Measurements from ENCODE around the gene TEPSIN.

TEPSIN gene

DNA sequence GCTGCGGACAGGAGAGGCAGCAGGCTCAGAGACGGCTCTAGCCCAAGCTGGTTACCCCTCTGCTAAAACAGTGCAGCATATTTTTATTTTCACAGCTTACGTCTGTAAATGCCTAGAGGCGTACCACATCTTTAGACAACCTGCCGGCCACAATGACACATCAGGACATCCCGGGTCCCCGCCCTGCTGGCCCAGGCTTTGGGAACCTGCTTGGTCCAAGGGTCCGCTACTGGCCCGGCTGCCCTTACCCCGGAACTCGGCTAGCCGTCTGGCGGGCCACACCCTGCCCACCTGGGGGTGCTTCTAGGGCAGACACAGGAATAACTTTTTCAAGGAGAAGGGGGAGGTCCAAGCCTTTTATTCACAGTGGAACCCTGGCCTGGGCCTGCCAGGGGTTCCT, 20.4 kb downstream of the TEPSIN start:
- DNase-seq: no peak

DNA sequence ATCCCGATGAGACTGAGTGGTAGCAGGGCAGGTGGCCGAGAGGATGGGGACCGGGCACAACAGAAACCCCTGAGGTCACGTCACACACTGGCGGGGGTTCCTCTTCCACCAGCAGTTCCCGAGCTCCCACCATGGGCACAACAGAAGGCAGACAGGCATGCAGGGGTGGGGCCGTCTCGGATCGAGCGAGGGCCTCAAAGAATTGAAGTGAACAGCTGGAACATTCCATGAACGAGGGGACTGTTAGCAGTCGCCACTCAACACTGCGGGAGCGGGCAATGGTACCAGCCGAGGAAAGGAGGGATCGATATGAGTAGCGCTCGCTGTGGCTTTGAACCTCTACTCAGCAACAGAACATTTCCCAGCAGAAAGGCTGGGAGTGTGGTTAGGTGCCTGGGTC, 21.4 kb downstream of the TEPSIN start:
- no peak for DNase-seq

DNA sequence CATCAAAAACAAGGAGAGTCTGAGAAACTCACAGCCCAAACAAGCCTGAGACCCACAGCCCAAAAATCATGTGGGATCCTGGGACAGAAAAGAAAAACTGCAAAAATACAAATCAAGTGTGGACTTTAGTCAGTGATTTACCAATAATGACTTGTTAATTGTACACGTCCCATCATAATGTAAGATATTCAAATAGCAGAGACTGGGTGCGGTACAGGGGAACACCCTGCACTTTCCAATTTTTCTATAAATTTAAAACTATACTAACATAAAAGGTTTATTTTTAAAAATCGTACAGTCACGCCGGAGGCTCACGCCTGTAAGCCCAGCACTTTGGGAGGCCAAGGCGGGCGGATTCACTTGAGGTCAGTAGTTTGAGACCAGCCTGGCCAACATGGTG, 24.9 kb downstream of the TEPSIN start:
- DNase-seq: no peak

DNA sequence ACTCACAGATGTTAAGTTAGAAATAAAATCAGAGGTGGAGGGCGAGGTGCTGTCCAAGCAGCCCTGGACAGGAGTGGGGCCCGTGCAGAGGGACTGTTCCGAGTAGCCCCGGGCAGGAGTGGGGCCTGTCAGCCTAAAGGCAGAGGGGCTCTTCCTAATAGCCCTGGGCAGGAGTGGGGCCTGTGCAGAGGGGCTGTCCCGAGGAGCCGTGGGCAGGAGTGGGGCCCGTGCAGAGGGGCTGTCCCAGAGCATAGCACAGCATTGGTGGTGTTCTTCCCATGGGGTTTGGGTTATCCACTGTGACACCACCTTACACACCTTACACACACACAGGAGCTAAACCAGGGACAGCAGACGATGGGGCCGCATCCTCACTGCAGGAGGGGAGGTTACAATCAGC, 26.5 kb downstream of the TEPSIN start:
- DNase-seq: no peak

DNA sequence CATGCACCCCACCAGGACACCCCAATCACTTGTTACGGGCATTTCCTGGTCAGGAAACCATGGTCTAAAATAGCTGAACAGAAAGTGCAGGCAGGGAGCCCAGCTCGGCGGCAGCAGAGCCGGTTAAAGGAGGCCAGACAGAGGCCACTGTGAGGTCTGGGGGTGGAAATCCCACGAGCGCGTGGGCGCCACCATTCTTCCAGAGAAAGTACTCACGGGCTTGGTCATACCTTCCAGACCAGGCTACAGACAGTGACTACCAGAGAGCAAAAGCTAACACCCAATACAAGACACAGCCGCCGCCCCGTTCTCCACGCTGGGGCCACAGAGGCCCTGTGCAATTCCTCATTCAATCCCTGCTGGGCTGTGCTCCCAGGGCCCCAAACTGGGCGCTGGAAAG, 28.0 kb downstream of the TEPSIN start:
- no peak for DNase-seq

DNA sequence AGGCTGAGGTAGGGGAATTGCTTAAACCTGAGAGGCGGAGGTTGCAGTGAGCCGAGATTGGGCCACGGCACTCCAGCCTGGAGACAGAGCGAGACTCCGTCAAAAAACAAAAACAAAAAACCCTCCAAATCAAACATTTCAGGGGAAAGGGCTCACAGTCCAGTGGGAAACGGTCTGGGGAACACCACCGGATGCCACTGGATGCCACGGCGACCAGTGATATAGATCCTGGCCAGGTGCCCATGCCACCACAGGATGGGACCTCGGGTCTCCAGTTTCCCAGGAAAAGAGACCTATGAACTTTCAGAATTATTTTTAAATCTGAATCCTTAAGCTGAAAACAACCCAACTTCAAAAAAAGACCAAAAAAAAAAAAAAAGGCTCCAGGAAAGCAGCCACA, 28.4 kb downstream of the TEPSIN start:
- no peak for DNase-seq

DNA sequence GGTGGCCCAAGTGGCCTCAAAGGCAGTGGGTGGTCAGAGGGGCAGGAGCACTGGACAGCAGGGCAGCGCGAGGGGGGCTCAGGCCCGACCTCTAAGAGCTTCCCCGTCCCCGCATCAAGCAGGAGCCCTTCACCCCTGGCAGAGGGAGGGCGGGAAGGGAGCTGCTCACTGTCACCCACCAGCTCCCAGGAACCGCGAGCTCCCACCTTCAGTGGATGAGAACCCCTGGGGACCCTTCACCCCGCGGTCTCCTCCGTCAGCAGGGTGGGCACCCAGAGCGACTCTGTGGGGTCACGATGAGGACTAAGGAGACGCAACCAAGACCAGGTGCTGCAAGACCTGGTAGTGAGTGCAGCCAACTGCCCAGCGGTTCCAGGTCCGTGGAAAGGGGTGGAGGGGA, 29.7 kb downstream of the TEPSIN start:
- DNase-seq: no peak

DNA sequence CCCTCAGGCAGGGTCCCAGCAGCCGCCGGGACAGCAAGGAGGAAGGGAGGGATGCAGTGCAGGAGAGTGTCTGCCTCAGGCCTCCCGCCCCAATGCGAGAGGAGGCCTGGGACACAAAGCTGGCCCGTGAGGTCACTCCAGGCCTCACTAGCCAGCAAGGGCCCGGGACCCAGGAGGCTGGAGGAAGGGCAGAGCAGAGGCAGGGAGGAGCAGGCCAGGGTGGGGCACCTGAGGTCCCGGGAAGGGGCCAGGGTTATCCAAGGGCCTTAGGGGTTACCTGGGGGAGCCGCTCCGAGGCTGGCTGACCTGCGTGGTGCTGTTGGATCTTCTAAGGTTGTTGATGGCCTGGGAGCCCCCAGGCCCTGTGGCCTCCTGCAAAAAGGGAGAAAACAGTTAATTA, 30.2 kb downstream of the TEPSIN start:
- DNase-seq: no peak

DNA sequence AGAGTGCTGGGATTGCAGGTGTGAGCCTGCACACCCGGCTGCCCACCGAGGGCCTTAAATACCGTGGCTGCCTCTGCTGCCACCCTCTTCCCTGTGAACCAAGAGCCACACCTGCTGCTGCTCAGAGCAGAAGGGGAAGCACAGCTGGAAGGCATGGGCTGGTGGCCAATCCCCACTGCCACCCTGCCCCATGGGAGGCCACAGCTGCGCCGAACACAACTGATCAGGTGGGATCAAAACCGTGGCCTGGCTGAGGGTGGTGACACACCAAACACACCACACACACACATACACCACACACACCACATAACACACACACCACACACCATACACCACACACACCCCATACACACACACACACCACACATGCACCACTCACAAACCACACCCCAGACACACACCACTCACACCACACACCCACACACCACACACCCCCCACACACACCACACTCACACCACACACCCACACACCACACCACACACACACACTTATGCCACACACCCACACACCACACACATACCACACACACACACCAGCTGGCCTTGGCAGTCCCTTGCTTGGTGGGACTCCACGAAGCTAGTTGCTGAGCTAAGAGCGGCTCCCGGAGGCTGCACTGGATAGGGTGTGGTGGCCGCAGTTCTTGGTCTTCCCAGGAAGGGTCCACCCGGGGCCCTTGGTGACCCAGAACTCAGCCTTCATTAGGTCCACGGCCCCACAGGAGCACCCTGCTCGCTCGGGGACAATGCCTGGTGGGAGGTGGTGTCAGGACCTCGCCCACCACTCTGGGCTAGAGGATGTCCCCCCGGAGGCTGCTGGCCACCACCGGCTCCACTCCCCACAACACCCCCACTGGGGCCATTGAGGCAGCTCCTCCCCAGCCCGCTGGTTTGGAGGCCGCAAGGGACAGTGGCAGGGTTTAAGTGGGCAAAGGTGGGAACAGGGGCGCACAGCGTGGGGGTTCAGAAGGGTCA, 31.0 kb downstream of the TEPSIN start:
- peak in 1 of 2 experiments; percentile 61 for DNase-seq

DNA sequence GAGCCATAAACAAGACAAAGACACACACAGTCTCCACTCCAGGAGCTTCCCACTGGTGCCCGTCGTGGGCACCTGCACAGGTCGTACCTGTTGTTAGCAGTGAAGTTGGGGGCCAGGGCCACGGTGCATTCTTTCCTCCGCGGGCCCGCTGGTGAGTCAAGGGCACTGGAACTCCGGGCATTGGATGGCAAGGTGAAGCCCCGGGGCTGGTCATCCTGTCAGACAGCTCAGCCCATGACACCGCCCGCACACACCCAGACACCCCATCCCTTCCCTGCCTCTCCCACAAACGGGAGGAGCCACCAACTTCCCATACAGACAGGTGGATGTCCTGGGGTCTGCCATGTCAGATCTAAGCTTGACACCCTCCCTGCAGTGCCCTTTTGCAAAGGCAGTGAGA, 32.2 kb downstream of the TEPSIN start:
- no peak for DNase-seq

DNA sequence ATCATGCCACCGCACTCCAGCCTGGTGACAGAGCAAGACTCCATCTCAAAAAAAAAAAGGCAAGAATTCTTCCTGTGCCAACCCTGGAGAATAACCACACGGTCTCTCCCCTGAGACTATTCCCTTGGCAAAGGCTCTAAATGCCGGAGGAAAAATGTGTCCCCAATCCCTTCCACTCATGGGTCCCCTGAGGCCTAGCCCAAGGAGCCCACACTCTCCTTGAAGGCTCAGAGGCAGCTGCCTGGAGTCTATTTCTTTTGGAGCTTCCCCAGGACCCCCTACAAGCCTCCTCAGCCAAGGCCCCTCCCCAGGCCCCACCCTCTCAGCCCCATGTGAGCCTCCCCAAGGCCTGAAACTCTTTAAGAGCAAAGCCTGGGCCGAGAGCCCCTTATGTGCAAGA, 32.7 kb downstream of the TEPSIN start:
- DNase-seq: no peak

DNA sequence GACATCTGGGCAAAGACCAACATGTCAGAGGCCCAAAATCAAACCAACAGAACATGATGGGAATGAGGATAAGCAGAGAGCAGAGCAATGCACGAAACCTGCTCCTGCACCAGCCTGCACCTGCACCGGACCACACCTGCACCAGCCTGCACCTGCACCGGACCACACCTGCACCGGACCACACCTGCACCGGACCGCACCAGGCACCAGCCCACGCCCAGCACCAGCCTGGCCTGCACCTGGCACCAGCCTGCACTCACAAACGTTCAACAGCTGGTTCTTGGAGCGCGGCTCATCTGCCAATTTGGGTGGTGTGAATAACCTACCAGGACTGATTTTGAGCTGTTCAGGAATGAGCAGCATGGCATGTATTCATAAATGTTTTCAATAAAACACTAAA, 34.3 kb downstream of the TEPSIN start:
- no peak for DNase-seq

DNA sequence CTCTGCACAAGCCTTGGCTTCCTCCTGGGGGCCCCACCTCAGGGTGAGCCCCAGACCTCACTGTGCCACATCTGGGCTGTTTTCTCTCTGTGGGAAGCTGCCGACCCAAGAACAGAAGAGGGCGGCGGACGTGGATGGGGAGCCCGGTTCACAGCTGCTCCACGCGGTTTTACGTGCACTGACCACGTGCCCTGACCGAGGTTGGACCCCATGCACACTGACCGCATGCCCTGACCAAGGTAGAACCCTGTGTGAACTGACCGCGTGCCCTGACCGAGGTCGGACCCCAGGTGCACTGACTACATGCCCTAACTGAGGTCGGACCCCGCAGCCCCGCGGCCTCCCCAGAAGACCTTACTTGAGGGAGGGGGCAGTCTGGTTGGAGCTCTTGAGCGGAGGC, 35.7 kb downstream of the TEPSIN start:
- no peak for DNase-seq

DNA sequence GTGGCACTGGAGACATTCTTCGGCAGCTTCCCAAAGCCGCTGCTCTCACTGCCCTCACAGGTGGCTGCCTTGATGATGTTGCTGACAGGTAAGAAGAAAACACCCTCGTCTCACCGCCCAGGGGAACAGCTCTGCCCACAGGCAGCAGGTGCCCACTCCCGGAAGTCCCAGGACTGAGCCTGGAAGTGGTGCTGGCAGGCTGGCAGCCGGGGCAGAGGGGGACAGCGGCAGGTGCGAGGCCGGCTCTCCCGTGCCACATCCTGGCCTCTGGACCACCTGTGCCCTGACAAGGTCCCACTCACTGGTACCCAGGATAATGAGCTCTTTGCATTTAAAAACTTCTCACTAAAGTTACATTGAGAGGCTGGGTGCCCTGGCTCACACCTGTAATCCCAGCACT, 36.5 kb downstream of the TEPSIN start:
- no peak for DNase-seq

DNA sequence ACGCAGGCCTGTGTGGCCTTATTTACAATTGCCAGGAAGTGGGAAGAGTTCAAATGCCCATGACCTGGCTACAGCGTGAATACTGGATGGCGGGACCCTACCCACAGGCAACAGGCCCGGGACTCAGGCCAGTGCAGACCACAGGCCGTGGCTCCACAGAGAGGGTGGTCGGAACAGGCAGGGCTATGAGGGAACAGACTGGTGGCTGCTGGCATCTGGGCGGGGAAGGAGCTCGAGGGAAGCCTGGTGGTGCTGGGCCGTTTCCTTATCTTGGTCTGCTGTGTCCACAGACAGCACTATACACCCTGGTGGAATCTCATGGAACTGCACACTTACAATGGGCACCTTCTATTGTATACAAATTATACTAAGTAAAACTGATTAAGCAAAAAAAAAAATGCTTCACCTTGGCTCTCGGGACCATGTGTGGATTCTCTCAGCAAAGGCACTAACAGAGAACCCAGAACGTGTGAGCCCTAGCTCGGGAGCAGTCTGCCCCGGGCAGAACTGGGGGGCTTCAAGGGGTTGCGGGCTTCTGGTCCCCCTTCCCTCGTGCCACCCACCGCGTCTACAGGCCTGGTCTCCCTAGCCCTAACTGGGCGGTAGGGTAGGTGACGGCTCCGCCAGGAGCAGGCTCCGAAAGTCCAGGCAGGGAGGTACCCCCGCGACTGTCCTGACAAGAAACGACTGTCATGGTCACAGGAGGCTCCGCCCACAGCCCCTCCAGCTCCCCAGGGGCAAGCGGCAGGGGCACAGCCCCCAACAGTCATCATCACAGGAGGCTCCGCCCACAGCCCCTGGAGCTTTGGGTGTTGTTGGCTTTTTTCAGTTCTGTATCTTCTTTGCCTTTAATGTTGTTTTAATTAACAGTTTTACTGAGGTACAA, 37.9 kb downstream of the TEPSIN start:
- peak; percentile 42 to 51 for DNase-seq

DNA sequence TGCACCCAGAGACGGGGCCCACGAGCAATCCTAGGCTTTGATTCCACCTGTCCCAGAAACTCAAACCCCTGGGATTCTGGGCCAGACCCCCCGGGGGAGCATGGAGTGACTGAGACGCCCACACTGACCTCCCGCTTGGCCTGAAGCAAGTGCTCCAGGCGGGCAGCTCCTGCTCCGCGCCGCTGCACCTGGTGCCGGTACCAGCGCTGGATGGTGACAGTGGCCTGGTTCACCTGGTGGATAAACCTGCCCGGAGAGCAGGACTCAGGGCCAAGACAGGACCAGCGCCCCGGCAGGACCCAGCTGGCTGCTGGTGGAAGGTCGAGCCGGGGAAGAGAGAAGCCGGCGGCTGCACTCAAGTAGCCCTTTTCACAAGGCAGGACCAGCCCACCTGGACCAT, 38.7 kb downstream of the TEPSIN start:
- no peak for DNase-seq

DNA sequence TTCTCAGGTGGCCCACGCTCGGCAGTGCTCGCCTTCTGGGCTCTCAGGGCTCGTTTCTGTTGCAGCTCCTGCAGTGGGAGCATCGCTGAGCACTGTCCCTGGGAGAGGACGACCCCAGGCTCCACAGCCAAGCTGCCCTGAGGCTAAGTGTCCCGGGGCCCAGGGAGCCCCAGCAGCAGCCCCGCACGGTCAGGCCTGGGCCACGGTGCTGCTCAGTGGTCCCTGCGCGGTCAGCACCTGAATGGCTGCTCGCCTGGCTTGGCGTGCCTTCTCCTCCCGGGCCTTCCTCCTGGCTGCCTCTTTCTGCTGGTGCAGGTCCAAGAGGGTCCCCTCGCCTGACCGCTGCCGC, 39.4 kb downstream of the TEPSIN start:
- DNase-seq: no peak

DNA sequence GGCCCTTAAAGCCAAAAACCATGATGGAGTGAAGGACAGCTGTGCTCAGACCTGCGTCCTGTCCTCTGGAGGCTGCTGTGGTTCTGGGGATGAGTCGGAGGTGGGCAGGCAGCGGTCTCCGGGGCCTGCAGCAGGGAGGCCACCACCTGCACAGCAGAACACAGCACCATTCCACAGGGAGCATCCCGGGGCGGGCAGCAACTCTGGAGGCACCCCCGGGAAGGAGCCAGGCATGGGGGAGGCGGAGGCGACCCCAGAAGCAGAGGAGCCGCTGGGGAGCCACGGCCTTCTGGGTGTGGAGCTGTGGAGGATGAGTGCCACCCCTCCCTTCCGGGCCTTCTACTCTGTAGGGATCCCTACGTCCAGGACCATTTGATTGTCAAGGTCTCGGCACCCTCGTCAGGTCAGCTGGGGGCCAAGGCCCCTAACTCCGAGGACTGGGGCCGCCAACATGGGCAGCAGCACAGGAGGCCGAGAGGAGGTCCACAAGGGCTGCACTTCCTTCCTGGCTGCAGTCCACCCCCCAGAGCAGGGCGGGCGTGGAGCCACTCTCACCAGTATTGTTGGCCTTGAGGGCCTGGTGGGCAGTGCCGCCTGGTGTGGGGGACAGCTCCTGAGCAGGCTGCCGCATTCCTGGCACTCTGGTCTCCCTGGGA, 39.9 kb downstream of the TEPSIN start:
- no peak for DNase-seq

DNA sequence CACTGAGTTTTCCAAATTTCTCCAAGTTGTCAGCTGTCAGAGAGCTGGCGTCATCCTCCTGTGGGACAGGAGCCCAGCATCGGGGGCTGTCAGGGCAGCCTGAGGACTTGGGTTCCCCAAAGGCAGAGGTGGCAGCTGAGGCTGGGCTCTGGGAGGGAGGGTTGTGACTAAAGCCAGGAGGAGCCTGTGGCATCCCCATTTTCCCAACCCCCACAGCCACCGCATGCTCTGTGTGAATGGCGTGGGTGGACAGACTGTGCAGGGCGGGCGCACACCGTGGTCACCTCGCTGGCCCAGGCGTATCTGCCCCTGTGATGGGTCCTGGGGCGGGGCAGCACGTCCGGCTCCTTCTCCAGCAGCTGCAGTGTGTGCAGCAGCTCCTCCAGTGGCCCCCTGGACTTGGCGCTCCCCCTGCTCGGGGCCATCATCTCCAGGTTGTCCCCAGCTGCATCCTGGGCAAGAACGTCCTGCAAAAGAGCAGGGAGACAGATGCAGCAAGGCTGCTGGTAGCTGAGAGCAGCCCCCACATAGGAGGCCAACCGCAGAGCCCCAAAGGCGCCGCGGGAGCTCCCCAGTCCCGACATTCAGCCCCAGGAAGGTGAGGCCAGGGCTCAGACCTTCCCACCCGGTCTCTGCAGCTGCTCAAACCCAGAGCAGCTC, 40.9 kb downstream of the TEPSIN start:
- no peak for DNase-seq

DNA sequence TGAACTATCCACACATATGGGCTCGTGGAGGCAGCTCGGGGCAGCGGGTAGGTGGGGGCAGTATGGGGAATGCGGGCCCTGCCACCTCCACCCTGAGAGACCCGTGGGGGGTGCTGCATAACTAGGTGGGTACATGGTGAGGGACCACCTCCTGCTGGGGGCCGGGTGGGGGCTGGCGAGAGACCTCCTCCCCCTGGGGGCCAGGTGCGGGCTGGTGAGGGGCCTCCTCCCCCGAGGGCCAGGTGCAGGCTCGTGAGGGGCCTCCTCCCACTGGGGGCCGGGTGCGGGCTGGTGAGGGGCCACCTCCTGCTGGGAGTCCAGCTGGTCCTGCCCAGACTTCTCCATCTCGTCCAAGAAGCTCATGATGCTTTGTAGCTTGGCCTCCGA, 41.5 kb downstream of the TEPSIN start:
- DNase-seq: no peak

DNA sequence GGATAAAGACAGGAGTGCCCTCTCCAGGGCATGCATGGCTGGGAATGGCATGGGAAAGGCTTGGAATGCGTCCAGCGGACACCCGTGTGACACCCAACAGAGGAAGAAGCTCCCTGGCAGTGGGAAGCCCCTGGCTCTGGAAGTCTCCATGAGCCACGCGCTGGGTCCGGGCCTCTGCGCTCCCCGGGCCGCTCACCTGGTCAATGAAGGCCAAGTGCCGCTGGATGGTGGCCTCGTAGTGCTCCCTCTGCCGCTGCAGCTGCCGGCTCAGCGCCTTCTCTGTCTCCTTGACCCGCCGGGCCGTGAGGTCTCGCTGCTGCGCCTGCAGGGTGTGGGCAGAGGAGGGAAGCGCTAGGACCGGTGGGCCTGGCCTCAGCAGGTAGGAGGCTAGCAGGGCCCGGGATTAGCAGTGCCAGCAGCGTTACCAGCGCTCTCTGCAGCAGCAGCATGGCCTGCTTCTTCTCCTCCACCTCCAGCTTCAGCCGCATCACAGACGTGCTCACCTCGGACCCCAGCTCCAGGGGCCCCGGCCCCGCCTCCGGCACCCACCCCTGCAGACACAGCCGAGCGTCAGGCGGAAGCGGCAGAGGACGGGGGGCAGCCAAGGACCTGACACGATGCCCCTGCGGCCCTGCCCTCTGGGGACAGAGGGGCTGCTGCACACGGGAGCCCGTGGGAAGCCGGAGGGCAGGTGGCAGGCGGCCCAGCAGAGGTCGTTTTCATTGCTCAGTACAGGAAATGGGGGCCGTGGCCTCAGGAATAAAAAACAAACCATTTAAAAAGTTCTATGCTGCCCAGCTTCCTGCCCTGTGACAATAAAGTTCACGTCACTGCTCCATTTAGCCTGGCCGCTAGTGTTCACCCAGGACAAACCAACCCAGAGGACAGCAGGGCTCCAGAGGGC, 42.1 kb downstream of the TEPSIN start:
- no peak for DNase-seq

DNA sequence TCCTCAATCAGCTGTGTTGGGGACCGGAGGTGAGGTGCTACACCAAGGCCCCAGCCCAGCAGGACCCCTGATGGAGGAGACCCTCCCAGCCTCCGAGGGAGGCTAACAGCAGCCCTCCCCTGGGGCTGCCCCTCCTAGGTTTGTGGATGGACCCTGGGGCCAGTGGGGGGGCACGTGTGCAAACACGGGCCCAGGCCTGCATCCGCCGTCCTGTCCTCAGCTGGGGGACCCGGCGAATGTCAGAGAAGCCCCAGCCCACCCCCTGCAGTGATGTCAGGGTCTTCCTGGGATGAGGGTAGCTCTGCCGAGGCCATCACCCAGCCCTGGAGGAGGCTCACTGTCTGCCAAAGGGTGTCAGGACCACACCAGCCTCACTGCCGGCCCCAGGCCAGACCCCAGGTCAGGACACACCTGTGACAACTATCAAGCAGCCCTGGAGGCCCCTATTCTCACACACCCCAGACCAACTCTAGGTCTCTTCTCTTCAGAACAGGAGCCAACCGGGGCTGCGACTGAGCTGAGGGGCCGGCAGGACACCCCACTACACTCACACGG, 42.8 kb downstream of the TEPSIN start:
- DNase-seq: no peak
